Amniotic stem cell (primary cell): ENCODE measurements around the gene CCDC186.
A peak's percentile ranks its signal among the peaks of the same experiment; 100 is the strongest.

Experiments used
- DNase-seq: peaks from one replicate; lab custom pipeline; 2025; lab: John Stamatoyannopoulos, UW

CCDC186 gene

GRCh38 chr10:114173921-114174694, at the start of gene CCDC186:
CCDC186 (minus strand) TSS chr10:114174203; CDS start chr10:114163268, 10,935 bp downstream.
- peak; percentile 79 for DNase-seq

DNA sequence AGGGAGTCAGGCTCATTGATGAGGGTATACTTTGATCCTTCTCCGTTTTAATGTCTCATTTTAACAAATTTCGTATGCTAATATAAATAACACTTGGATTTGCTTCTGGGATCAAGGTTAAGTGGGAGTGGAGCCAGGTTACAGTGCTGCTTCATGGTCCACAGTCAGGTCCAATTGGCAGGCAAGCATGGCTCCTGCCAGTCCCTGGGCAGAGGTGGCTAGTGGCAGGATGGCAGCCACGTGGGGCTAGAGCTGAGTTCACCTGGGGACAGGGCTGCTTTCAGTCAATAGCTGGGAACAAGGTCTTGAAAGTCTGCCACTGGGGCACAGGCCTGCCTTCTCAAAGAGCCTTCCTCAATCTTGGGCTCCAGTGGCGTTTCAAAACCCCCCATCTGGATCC, 49.1 kb upstream of the CCDC186 start:
- DNase-seq: no peak

DNA sequence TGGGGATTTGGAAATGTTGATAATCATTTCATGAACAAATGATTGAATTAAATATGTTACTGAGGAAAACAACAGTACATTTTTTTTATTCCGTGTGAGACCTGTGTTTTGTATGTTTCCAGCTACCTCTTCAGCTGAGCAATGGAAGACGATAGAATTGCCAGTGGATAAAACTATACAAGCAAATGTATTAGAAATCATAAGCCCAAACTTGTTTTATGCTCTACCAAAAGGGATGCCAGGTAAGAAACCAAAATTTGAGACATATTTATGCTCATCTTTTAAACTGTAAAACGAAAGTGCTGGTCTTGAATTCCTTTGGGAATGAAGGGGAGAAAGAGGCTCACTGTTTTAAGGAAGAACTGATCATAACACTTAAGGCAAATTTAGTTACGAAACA, 47.2 kb upstream of the CCDC186 start:
- DNase-seq: no peak

- DNase-seq: no peak
Observed at GRCh38 chr10:114220281-114220680, 46.3 kb upstream of the CCDC186 start.

DNA sequence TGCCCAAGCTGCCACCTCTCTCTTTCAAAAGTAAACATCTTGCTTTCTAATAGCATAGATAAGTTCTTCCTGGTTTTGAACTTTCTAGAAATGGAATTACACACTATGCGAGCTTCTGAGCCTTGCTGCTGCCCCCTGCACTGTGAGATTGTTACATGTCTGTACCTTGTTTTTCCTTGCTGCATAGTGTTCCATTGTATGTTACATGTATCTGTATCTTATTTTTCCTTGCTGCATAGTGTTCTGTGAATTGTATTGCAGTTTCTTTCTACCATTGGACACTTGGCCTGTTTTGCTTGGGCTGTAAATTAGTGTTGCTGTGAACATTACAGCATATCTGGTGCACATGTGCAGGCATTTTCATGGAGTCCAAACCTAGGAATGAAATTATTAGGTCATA, 41.0 kb upstream of the CCDC186 start:
- DNase-seq: no peak

GRCh38 chr10:114212153-114212552, 38.1 kb upstream of the CCDC186 start:
- no peak for DNase-seq

DNA sequence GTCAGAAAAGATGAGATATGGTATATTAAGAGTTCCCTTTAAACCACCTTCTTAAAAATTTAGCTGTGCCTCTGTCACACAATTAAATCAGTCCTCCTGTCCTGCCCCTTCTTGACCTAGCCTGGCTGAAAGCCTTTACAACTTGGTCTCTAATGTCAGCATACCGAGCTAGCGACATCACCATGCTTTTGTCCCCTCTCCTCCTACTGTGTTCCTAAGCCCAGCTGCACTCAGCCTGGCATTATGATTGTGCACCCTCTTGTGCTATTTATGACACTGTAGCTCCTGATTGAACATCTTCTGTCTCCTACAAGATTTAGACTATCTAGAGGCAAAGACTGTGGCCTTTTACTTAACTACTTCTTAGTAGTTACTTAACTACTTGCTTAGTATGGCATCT, 34.3 kb upstream of the CCDC186 start:
- no peak for DNase-seq

- no peak for DNase-seq
Observed at GRCh38 chr10:114207349-114207748, 33.3 kb upstream of the CCDC186 start.

DNA sequence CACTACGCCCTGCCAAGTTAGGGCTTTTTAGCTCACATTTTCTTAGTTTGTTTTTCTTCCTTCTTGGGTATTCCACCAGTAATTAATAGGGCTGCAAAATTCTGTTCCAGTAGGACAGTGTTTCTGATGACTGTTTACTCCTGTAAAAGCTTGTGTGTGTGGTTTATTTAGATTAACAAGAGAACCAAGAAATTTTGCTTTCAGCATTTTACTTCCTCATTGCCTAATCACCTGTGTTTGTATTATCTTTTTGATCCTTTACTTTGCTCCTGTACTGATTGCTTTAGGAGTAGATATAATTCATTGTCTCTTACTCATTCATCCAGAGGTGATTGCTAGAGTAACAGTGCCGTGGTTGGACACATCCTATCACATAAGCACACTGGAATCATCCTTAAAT, 32.9 kb upstream of the CCDC186 start:
- no peak for DNase-seq

GRCh38 chr10:114202812-114203211, 28.8 kb upstream of the CCDC186 start:
- no peak for DNase-seq

- DNase-seq: no peak
Observed at GRCh38 chr10:114199239-114199638, 25.2 kb upstream of the CCDC186 start.

DNA sequence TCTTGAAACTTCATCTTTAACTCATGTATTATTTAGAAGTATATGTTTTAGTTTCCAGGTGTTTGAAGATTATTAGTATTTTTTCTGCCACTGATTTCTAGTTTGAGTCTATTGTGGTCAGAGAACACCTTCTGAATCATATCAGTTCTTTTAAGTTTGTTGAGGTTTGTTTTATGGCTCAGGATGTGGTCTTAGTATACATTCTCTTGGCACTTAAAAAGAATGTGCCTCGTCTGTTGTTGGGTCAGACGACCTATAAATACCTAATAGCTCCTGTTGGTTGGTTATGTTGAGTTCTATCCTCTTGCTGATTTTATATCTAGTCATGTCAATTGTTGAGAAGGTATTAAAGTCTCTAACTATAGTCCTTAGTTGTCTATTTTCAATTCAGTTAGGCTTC, 21.1 kb upstream of the CCDC186 start:
- DNase-seq: no peak

GRCh38 chr10:114189700-114190099, 15.7 kb upstream of the CCDC186 start:
- no peak for DNase-seq

DNA sequence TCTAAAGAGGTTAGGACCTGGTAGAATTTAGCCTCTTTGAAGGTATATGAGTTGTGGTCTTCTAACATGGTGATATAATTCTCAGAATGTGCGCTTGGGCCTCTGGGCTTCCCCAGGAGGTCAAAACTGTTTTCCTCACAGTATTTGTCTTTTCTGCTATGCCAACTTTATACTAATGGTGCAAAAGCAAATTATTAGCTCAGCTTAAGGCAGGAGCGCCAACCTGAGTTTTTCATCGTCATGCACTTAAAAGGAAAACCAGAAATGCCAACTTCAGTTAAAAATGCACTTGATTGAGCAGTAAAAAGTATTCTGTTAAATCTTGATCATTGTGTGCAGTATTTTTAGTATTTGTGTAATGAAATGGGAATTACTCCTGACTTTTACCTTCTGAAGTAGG, 14.9 kb upstream of the CCDC186 start:
- DNase-seq: no peak

- DNase-seq: no peak
Observed at GRCh38 chr10:114188001-114188400, 14.0 kb upstream of the CCDC186 start.

GRCh38 chr10:114184276-114184675, 10.3 kb upstream of the CCDC186 start:
- DNase-seq: no peak

DNA sequence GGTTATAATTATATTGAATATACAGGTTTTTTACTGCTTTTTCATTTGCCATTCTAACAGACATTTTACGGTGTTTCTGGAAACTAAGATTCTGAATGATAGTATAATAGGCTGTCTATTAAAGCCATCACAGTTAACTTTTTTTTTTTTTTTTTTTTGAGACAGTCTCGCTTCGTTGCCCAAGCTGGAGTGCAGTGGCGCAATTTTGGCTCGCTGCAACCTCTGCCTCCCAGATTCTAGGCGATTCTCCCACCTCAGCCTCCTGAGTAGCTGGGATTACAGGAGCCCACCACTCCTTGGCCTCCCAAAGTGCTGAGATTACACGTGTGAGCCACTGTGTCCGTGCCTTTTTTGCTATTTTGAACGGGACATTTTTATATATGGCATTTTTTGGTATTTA, 9.6 kb upstream of the CCDC186 start:
- no peak for DNase-seq

GRCh38 chr10:114181971-114182370, 8.0 kb upstream of the CCDC186 start:
- no peak for DNase-seq

GRCh38 chr10:114180937-114181336, 6.9 kb upstream of the CCDC186 start:
- DNase-seq: no peak

GRCh38 chr10:114179747-114180146, 5.7 kb upstream of the CCDC186 start:
- DNase-seq: no peak

- DNase-seq: no peak
Observed at GRCh38 chr10:114179148-114179547, 5.1 kb upstream of the CCDC186 start, which contains the start of gene TDRD1. TDRD1 (plus strand) TSS chr10:114179353; CDS start chr10:114187832, 8,479 bp downstream.

GRCh38 chr10:114176511-114176910, 2.5 kb upstream of the CCDC186 start:
- DNase-seq: no peak

- no peak for DNase-seq
Observed at GRCh38 chr10:114175667-114176066, 1.7 kb upstream of the CCDC186 start.

GRCh38 chr10:114174695-114175188, 739 bp upstream of the CCDC186 start:
- no peak for DNase-seq
